GM18520 (cell line): Measurements from ENCODE around the gene CLEC14A.

Experiments used
- ATAC-seq: cut with Tn5 transposase; IDR thresholded peaks from one replicate; pipeline ENCODE4 v1.9.1; 2021; ENCODE audit not compliant: unreplicated experiment

CLEC14A gene

DNA sequence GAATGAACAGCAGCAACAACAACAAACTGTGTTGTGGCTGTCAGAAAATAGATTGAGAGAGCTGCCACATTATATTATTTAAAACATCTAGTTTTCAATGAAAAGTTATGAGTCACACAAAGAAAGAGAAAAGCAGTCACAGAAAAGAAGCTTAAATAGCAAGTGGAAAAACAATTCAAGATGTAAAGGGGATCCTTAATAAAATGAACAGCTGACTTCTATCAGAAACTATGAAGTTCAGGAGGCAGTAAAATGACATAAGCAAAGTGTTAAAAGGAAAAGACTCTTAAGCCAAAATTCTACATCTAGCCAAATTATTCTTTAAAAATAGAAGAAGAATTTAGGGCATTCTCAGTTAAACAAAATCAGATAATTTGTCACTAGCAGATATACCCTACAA lies 5.6 kb downstream of the CLEC14A start:
- no peak for ATAC-seq

- no peak for ATAC-seq
Observed at GRCh38 chr14:38248321-38249028, 7.4 kb downstream of the CLEC14A start.

- ATAC-seq, result no peak
Observed at GRCh38 chr14:38243696-38244240, 12.1 kb downstream of the CLEC14A start.

DNA sequence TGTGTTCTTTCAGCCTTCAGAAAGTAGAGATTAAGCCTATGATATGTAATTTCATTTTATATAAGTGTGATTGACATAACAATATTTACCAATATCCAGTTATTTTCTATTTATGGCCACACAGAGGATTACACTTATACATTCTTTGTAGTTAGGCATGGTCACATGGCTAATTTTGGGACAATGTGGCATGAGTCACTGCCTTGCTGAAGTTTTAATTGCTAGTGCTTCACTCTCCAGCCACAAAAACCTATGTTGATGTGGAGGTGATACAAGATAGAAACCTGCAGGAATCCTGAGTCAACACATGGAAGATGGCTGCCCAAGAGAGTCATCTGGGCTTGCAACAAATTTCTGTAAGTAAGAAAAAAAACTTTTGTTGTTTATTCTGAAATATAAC lies 17.0 kb downstream of the CLEC14A start:
- no peak for ATAC-seq

GRCh38 chr14:38238332-38238731 lies 17.6 kb downstream of the CLEC14A start:
- no peak for ATAC-seq

- ATAC-seq, result no peak
Observed at GRCh38 chr14:38233218-38233617, 22.7 kb downstream of the CLEC14A start.

GRCh38 chr14:38226366-38226765 lies 29.5 kb downstream of the CLEC14A start:
- no peak for ATAC-seq

DNA sequence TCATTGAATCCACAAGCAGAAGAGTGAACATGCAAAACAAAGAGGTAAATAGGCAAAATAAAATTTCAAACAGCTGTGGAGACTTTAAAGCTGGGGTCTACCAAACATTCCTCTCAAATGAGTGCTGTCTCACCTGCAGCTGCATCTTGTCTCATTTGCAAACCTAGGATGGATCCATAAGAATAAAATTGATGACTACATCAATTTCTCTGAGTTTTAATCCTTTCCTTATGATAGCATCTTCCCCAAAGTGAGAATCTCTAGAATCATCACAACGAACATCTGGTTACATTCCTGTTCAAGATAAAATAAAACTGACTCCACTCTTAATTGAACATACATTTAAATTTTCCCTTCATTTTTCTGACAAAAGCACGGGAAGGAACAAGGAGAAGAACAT lies 29.9 kb downstream of the CLEC14A start:
- ATAC-seq, result no peak

DNA sequence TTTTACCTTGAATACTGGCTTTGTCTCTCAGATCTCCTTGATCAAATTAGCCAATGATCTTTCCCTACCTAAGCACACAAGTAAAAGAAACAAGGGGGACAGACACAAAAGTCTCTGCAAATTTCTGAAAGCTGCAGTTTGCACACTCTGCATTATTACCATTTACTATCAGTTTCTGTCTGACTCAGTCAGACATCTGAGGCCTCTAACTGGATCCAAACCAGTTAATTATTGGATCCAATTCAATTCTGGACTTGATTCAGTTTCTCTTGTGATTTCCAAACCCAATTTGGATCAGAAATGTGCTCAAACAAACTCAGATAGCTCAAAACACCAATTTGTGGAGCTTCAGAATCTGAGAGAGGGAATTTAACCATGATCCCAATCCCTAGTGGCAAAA lies 31.6 kb downstream of the CLEC14A start:
- ATAC-seq, result no peak

GRCh38 chr14:38221077-38221476 lies 34.8 kb downstream of the CLEC14A start:
- no peak for ATAC-seq

DNA sequence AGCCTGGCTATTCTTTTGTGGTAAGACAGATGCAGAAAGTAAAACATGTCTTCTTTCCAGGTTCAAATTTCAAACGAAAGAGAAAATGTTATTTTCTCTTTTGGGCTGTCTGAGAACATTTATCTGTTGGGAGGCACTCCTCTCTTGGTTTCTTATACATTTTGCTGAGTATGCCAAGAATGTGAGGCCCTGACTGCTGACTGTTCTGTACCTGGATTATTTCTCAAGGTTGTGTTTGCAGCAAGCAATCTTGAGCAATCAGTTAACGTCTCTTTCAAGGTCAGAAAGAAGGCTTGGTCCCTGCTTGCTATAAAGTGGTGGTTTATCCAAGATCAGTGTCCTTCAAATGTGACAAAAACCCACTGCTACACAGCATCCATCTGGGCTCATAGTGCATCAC lies 38.3 kb downstream of the CLEC14A start:
- ATAC-seq, result no peak

DNA sequence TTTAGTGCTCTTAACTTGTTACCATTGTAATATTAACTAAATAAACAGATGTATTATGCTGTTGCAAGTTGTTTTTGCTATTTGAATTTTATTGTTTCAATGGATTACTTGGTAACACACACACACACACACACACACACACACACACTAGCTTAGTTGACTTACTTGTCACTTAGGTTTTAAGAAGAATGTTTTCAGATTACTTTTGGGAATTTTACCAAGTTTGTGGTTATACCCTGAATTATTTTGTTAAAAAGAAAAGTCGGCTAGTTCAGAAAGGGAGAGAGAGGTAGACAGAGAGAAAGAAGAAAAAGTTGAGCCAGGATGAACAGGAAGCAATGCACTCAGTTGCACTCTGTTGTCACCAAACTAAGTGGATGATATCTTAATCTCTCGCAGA lies 42.9 kb downstream of the CLEC14A start:
- no peak for ATAC-seq

DNA sequence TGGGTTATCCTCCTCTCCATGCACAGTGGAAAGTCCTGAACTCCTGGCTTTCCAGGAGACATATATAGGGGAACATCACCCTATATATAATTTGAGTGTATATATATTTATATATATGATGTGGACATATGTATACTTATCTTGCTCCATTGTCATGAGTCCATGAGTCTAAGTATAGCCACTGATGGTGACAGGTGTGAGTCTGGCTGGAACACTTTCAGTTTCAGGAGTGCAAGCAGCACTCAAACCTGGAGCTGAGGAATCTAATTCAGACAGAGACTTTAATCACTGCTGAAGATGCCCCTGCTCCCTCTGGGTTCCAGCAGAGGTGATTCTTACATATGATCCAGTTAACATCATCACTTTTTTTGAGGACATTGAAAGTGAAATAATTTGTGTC lies 43.8 kb downstream of the CLEC14A start:
- ATAC-seq, result no peak

DNA sequence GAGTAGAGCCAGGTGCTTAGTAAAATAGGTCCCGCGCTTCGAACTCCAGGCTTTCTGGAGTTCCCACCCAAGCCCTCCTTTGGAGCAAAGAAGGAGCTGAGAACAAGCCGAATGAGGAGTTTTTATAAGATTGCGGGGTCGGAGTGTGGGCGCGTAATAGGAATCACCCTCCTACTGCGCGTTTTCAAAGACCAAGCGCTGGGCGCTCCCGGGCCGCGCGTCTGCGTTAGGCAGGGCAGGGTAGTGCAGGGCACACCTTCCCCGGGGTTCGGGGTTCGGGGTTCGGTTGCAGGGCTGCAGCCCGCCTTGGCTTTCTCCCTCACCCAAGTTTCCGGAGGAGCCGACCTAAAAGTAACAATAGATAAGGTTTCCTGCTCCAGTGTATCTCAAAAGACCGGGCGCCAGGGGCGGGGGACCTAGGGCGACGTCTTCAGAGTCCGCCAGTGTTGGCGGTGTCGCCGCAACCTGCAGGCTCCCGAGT lies 44.6 kb downstream of the CLEC14A start:
- no peak for ATAC-seq

GRCh38 chr14:38210587-38211216 lies 45.2 kb downstream of the CLEC14A start:
- ATAC-seq, result no peak

DNA sequence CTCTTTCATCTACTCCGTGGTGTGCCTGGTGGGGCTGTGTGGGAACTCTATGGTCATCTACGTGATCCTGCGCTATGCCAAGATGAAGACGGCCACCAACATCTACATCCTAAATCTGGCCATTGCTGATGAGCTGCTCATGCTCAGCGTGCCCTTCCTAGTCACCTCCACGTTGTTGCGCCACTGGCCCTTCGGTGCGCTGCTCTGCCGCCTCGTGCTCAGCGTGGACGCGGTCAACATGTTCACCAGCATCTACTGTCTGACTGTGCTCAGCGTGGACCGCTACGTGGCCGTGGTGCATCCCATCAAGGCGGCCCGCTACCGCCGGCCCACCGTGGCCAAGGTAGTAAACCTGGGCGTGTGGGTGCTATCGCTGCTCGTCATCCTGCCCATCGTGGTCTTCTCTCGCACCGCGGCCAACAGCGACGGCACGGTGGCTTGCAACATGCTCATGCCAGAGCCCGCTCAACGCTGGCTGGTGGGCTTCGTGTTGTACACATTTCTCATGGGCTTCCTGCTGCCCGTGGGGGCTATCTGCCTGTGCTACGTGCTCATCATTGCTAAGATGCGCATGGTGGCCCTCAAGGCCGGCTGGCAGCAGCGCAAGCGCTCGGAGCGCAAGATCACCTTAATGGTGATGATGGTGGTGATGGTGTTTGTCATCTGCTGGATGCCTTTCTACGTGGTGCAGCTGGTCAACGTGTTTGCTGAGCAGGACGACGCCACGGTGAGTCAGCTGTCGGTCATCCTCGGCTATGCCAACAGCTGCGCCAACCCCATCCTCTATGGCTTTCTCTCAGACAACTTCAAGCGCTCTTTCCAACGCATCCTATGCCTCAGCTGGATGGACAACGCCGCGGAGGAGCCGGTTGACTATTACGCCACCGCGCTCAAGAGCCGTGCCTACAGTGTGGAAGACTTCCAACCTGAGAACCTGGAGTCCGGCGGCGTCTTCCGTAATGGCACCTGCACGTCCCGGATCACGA lies 46.0 kb downstream of the CLEC14A start:
- no peak for ATAC-seq

DNA sequence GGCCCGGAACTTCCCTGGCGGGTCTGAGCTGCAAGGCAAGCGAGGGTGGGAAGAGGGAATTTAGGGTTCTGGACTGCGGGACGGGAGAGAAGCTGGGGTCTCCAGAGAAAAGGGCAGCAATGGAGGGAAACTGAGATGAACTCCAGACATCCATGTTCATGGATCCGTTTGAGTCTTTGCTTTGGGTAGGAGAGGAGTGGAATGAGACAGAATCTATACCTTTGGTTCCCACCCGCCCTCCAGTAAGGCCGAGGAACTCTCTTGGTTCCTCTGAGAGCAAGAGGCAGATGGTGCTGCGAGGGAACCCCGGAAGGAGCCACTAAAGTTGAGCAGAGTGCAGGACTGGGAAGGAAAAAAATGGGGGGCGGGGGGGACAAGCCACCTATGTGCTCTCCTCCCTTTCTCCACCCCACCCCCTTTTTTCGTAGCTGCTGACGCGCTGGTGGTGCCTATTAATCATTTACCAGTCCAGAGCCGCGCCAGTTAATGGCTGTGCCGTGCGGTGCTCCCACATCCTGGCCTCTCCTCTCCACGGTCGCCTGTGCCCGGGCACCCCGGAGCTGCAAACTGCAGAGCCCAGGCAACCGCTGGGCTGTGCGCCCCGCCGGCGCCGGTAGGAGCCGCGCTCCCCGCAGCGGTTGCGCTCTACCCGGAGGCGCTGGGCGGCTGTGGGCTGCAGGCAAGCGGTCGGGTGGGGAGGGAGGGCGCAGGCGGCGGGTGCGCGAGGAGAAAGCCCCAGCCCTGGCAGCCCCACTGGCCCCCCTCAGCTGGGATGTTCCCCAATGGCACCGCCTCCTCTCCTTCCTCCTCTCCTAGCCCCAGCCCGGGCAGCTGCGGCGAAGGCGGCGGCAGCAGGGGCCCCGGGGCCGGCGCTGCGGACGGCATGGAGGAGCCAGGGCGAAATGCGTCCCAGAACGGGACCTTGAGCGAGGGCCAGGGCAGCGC lies 47.0 kb downstream of the CLEC14A start:
- no peak for ATAC-seq

GRCh38 chr14:38207736-38208617 lies 47.9 kb downstream of the CLEC14A start, which contains the start of gene SSTR1:
SSTR1 (plus strand) TSS chr14:38207904; CDS start chr14:38209390, 1,486 bp downstream.
- ATAC-seq, result no peak

DNA sequence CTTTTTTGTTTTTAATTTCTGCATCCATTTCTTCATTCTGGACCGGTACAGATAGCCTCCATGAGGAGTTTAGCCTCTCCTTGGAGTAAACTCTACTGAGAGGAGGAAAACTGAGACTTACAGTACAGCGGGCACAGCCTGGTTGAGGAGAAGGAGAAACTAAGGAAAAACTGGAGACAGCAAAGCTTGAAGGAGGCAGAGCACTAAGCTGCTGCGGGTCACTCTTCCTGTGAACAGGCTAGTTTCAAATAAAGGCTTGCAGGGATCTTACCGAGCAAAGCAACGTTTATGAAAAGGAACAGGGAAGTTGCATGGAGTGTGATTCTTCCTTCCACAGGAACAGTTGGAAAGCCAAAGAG lies 48.5 kb downstream of the CLEC14A start:
- no peak for ATAC-seq
